Measurements from ENCODE around the gene CFAP52.

The CFAP52 gene

GRCh38 chr17:9677411-9677810, 101.0 kb downstream of the CFAP52 start:
- no peak overlapping the region for H3K27ac Mint-ChIP-seq
- no peak overlapping the region for H3K4me3 Mint-ChIP-seq
- no peaks in the 10 kb centered on the region for H3K27me3 Mint-ChIP-seq (ENCODE audit: low read depth)
- H3K36me3 Mint-ChIP-seq (ENCODE audit: low read depth): no peaks in the 10 kb centered on the region
- peaks cover 14% of the 10 kb centered on the region for H3K9me3 Mint-ChIP-seq
- no peaks in the 10 kb centered on the region for H3K4me1 Mint-ChIP-seq (ENCODE audit: low read depth)

- Mint-ChIP-seq H3K27ac (no peak overlapping the region), H3K4me3 (no peak overlapping the region)
These were observed 101.5 kb downstream of the CFAP52 start for GRCh38 chr17:9677896-9678295.

DNA sequence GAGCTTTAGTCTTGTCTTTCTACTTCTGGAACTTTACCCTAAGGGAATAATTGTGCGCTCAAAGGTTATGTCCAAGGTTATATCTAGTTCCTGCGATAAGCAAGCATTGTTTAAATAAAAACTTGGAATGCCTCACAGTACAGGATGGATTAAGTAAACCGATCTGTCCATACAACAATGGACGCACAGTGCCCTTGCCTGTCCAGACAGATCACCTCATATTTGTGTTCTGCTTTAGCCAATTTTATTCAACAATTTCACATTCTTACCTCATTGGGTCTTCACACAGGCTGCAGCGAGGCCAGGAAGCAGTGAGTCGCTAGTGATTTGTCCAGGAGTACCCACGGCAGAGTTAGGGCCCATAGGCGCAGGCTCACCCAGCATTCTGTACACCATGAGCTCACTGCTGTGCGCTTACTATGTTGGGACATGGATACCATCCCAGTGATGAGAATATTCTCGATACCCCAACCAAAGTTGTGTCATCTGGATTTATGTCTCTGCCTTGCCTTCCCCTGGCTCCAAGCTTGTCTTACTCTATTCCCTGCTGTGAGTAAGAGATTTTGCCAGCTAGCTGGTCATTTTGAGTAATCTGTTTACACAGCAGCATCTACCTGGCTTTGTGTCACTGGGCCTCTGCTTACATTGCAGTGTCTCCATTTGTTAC, 108.6 kb downstream of the CFAP52 start:
- no peaks in the 10 kb centered on the region for H3K27me3 Mint-ChIP-seq (ENCODE audit: low read depth)
- H3K9me3 Mint-ChIP-seq: peaks cover 6% of the 10 kb centered on the region
- no peaks in the 10 kb centered on the region for H3K36me3 Mint-ChIP-seq (ENCODE audit: low read depth)
- H3K4me3 Mint-ChIP-seq: no peak overlapping the region
- no peaks in the 10 kb centered on the region for H3K4me1 Mint-ChIP-seq (ENCODE audit: low read depth)
- H3K27ac Mint-ChIP-seq: no peak overlapping the region

More at GRCh38 chr17:9677896-9678295, 101.5 kb downstream of the CFAP52 start:
- H3K36me3 Mint-ChIP-seq (ENCODE audit: low read depth): no peaks in the 10 kb centered on the region
- H3K27me3 Mint-ChIP-seq (ENCODE audit: low read depth): no peaks in the 10 kb centered on the region
- H3K9me3 Mint-ChIP-seq: peaks cover 14% of the 10 kb centered on the region
- H3K4me1 Mint-ChIP-seq (ENCODE audit: low read depth): no peaks in the 10 kb centered on the region

Data from T-helper 1 cell treated with Interleukin-12 subunit alpha and Interleukin-12 subunit beta and Interleukin-4 antibody, amounts not matched to agents 30 μg/mL and 1 μg/mL, for 36 hours (primary cell).